GM12878 (cell line): ENCODE measurements around the gene CELF2. TPM values are rescaled to one million over a fixed set of nuclear protein-coding genes. Genes with fewer than 3 reads are reported as not detected.

Source experiments
- ATAC-seq: fragments of 200-7000 bp; cut with Tn5 transposase; 3 replicates; pipeline ENCODE4 v1.9.1; 2020; ENCODE audit warnings: mild to moderate bottlenecking, moderate library complexity
- BruUV-seq: library from RNA; stranded (reverse); fragments of 400-500 nt; replicated peaks from 2 replicates; lab custom pipeline; 2021; lab: Mats Ljungman, UMichigan
- CTCF ChIA-PET: fragments of 300-600 bp; sonication (Branson Sonifier 250); formaldehyde crosslinking; extraction: SDS; loops from one replicate; lab custom pipeline; 2021; ENCODE audit warnings: inconsistent platforms; lab: Yijun Ruan, JAX
- POLR2A ChIA-PET: fragments of 350-600 bp; formaldehyde crosslinking; extraction: SDS; loops from one replicate; lab custom pipeline; 2021; ENCODE audit warnings: inconsistent platforms; lab: Charles Lee
- RAD21 ChIA-PET: fragments of 300-600 bp; sonication (Branson Sonifier 250); formaldehyde crosslinking; loops from one replicate; lab custom pipeline; 2023; ENCODE audit warnings: antibody characterized with exemption; ENCODE audit not compliant: unreplicated experiment; lab: Charles Lee
- SMC1A ChIA-PET: fragments of 300-600 bp; sonication (Branson Sonifier 250); formaldehyde crosslinking; loops from one replicate; lab custom pipeline; 2023; ENCODE audit not compliant: unreplicated experiment, uncharacterized antibody; lab: Charles Lee
- DNase-seq: peaks from one replicate; pipeline ENCODE4 v3.0.0-alpha.2; 2011; ENCODE audit warnings: low read depth, low spot score
- FAIRE-seq: peaks from 3 replicates; lab custom pipeline; 2011; peaks lifted over from hg19 to GRCh38; lab: Jason Lieb, UNC
- H2AFZ ChIP-seq: 2 replicates; pipeline ENCODE4 v1.6.0; 2011; ENCODE audit warnings: low read depth, low read length, control low read depth; ENCODE audit not compliant: control insufficient read depth
- H3K27ac ChIP-seq: 2 replicates; pipeline ENCODE4 v1.5.1; 2011; ENCODE audit warnings: control low read depth; ENCODE audit not compliant: control insufficient read depth, insufficient read depth
- H3K27me3 ChIP-seq, 2 experiments: replicated peaks in 1 of 2; 2 replicates each; pipeline versions ENCODE4 v1.6.0 to v1.6.1; 2011; ENCODE audit warnings: low read length in 1 of 2; ENCODE audit not compliant: control insufficient read depth in 2 of 2, insufficient read depth in 2 of 2
- H3K36me3 ChIP-seq, 2 experiments: 2 replicates each; pipeline ENCODE4 v1.5.1; 2011; ENCODE audit warnings: low read length in 1 of 2; ENCODE audit not compliant: control insufficient read depth in 2 of 2, insufficient read depth in 2 of 2
- H3K4me1 ChIP-seq: 2 replicates; pipeline ENCODE4 v1.6.1; 2011; ENCODE audit warnings: mild to moderate bottlenecking, low read length, moderate library complexity, mixed read lengths; ENCODE audit not compliant: control insufficient read depth, insufficient read depth
- H3K4me2 ChIP-seq: 2 replicates; pipeline ENCODE4 v1.6.0; 2011; ENCODE audit warnings: control low read depth; ENCODE audit not compliant: control insufficient read depth, insufficient read depth
- H3K4me3 ChIP-seq: fragments of 200-600 bp; sonication (generic); 2 replicates; pipeline ENCODE4 v1.5.1; 2016
- H3K79me2 ChIP-seq: 2 replicates; pipeline ENCODE4 v1.6.0; 2011; ENCODE audit warnings: low read length; ENCODE audit not compliant: control insufficient read depth, insufficient read depth
- H3K9ac ChIP-seq: 2 replicates; pipeline ENCODE4 v1.8.0; 2011; ENCODE audit warnings: low read length, control low read depth, mixed read lengths; ENCODE audit not compliant: control insufficient read depth, insufficient read depth
- H3K9me3 ChIP-seq: replicated peaks from 3 replicates; pipeline ENCODE4 v1.5.1; 2011; ENCODE audit warnings: mild to moderate bottlenecking, low read length; ENCODE audit not compliant: control insufficient read depth, insufficient read depth
- H4K20me1 ChIP-seq: 2 replicates; pipeline ENCODE4 v1.6.0; 2011; ENCODE audit not compliant: control insufficient read depth, insufficient read depth
- ASH2L ChIP-seq: fragments of 300-600, 200-600 bp; sonication (generic); IDR thresholded peaks from 2 replicates; pipeline ENCODE4 v1.6.1; 2017; ENCODE audit warnings: low read depth, mild to moderate bottlenecking, borderline replicate concordance
- CHD1 ChIP-seq: IDR thresholded peaks from 2 replicates; pipeline ENCODE4 v1.6.1; 2012; ENCODE audit warnings: low read depth, low read length, improper control_type of control experiment
- ETV6 ChIP-seq, 2 experiments: fragments of 450-650 bp in 1 of 2; IDR thresholded peaks in 1 of 2; conservative IDR thresholded peaks in 1 of 2; 2 replicates each; pipeline ENCODE4 v1.6.1; 2014; ENCODE audit warnings: antibody characterized with exemption in 1 of 2, borderline replicate concordance in 1 of 2, low read depth in 1 of 2, mild to moderate bottlenecking in 1 of 2, moderate library complexity in 1 of 2
- FOXM1 ChIP-seq: IDR thresholded peaks from 2 replicates; pipeline ENCODE4 v1.6.1; 2012; ENCODE audit warnings: low read depth, mild to moderate bottlenecking, inconsistent platforms, low read length, moderate library complexity
- GATAD2B ChIP-seq: fragments of 450-650 bp; conservative IDR thresholded peaks from 2 replicates; pipeline ENCODE4 v1.6.1; 2017; ENCODE audit warnings: low read depth, mild to moderate bottlenecking, moderate library complexity
- HCFC1 ChIP-seq: fragments of 150-350 bp; IDR thresholded peaks from 2 replicates; pipeline ENCODE4 v1.6.1; 2014; ENCODE audit warnings: low read length
- JUND ChIP-seq: IDR thresholded peaks from 2 replicates; pipeline ENCODE4 v1.6.1; 2012; ENCODE audit warnings: low read depth, mild to moderate bottlenecking, low read length, improper control_type of control experiment, moderate library complexity
- KLF5 ChIP-seq: fragments of 450-650 bp; IDR thresholded peaks from 2 replicates; pipeline ENCODE4 v1.6.1; 2014; ENCODE audit warnings: mild to moderate bottlenecking; ENCODE audit not compliant: partially characterized antibody
- PBX3 ChIP-seq: IDR thresholded peaks from 2 replicates; pipeline ENCODE4 v1.6.1; 2011; ENCODE audit warnings: mild to moderate bottlenecking, low read depth, low read length, moderate library complexity; ENCODE audit not compliant: insufficient replicate concordance
- RFX5 ChIP-seq: IDR thresholded peaks from 2 replicates; pipeline ENCODE4 v1.6.1; 2011; ENCODE audit warnings: low read depth, low read length, improper control_type of control experiment
- RUNX3 ChIP-seq: IDR thresholded peaks from 2 replicates; pipeline ENCODE4 v1.6.1; 2012; ENCODE audit warnings: low read length, inconsistent platforms
- STAT3 ChIP-seq: IDR thresholded peaks from 2 replicates; pipeline ENCODE4 v1.6.1; 2011; ENCODE audit warnings: low read depth, low read length, improper control_type of control experiment
- TAF1 ChIP-seq: IDR thresholded peaks from 2 replicates; pipeline ENCODE4 v1.6.1; 2011; ENCODE audit warnings: mild to moderate bottlenecking, low read depth, low read length, borderline replicate concordance
- TBL1XR1 ChIP-seq: IDR thresholded peaks from 2 replicates; pipeline ENCODE4 v1.6.1; 2012; ENCODE audit warnings: low read depth, low read length, improper control_type of control experiment
- USF1 ChIP-seq: IDR thresholded peaks from 2 replicates; pipeline ENCODE4 v1.6.1; 2011; ENCODE audit warnings: borderline replicate concordance, low read depth, mild to moderate bottlenecking, moderate library complexity, mixed read lengths, low read length; ENCODE audit not compliant: insufficient read depth; ENCODE audit errors: extremely low read length
- ZNF274 ChIP-seq: IDR thresholded peaks from one replicate; pipeline ENCODE4 v1.8.0; 2011; ENCODE audit not compliant: insufficient read length, insufficient read depth
- ZSCAN29 ChIP-seq: fragments of 450-650 bp; IDR thresholded peaks from 2 replicates; pipeline ENCODE4 v1.6.1; 2017; ENCODE audit warnings: mild to moderate bottlenecking, moderate library complexity
- WGBS: methylation state at CpG from one replicate; pipeline ENCODE4 v1.1.6; 2016; ENCODE audit warnings: low lambda C conversion rate; ENCODE audit not compliant: insufficient replicate concordance, insufficient coverage; ENCODE audit errors: missing lambda C conversion rate; 5-methylcytosine and 5-hydroxymethylcytosine counted together
- in situ Hi-C: fragments of 300-500 bp; cut with MboI; formaldehyde crosslinking; loops from 9 replicates; pipeline ENCODE4 v1.14.3; 2018; ENCODE audit warnings: mixed read lengths
- intact Hi-C: fragments of 100-400 bp; cut with micrococcal nuclease; formaldehyde crosslinking; loops from one replicate; pipeline ENCODE4 v1.14.2; 2022; ENCODE audit not compliant: unreplicated experiment
- polyA plus RNA-seq, 11 experiments: library from polyadenylated mRNA; depleted of rRNA in 4 of 11; unstranded in 6 of 11; stranded (reverse) in 5 of 11; fragments of >200 nt; fragmentation: Nextera tagmentation in 4 of 11; fragmentation: Illumina TruSeq in 1 of 11; extraction: Ambion mirVana in 4 of 11; extraction: Trizol in 1 of 11; gene quantifications; 1 replicate in 1 of 11; 2 replicates in 10 of 11; pipeline versions ENCODE4 v1.2.1 to v1.2.3, GENCODE V29; 2011 to 2016; ENCODE audit warnings: inconsistent platforms in 2 of 11, missing spikeins in 2 of 11, low read depth in 1 of 11
- total RNA-seq, 4 experiments: library from RNA; depleted of rRNA in 3 of 4; stranded (reverse); fragments of >200 nt in 3 of 4; fragmentation: Illumina TruSeq in 1 of 4; extraction: Trizol in 1 of 4; gene quantifications; 2 replicates each; pipeline versions ENCODE4 v1.2.1 to v1.2.3, GENCODE V29; 2013 to 2021

The CELF2 gene
- total and polyA plus RNA-seq, 10 of the 15 experiments (the other 5 are each of a cell fraction or from before 2014, with no cell fraction given): 20.8 to 129 (median 86.3) TPM

DNA sequence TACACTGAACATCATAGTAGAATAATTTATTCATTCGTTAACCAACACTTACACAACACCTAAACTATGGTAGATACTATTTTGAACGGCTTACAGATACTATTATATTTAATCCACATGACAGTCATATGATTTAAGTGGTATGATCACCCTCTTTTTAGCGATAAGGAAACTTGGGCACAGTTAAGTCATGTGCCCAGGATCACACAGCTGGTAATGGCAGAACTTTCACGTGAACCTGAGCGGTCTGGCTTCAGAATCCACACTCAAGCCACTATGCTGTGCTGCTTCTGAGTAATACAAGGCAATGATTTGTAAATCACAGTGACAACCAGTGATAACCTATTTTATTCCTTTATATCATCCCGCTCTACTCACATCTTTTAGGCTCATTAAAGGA, 99.1 kb downstream of the CELF2 start:
- TF ChIP-seq PBX3 (peak; percentile 27), USF1 (no peak)
- H3K4me2 ChIP-seq: no peak overlapping the region
- in situ Hi-C loops (loop anchor here (5.0 to 25.0 kb wide), 2 partner anchors 155 to 345 kb away; no protein-coding TSS in a partner anchor), intact Hi-C loops (no loop called here)
- no peak overlapping the region for H2AFZ ChIP-seq
- H3K79me2 ChIP-seq: no peaks in the 10 kb centered on the region; the same call in 1 of the 2 replicates
- SMC1A ChIA-PET: interaction anchor here (0.6 to 1.1 kb wide), 2 partner anchors 78 to 151 kb away, joined by 3 read pairs; no protein-coding TSS in a partner anchor
- H3K27ac ChIP-seq: no peak overlapping the region
- H4K20me1 ChIP-seq: no peaks in the 10 kb centered on the region
- DNase-seq (no peak), ATAC-seq (no peak), FAIRE-seq (no peak)
- H3K9me3 ChIP-seq: no peaks in the 10 kb centered on the region; the same call in 2 of the 3 replicates
- H3K27me3 ChIP-seq: no peaks in the 10 kb centered on the region
- H3K4me3 ChIP-seq: no peak overlapping the region
- RAD21 ChIA-PET: no interaction called here
- no peak overlapping the region for H3K9ac ChIP-seq
- no peaks in the 10 kb centered on the region for H3K4me1 ChIP-seq
- POLR2A ChIA-PET: no interaction called here
- CTCF ChIA-PET: no interaction called here
- H3K36me3 ChIP-seq: no peaks in the 10 kb centered on the region
- no TSS peak for BruUV-seq
- WGBS: 67% methylated on average over 6 of the region's 6 CpGs

GRCh38 chr10:11118686-11119085, 101.0 kb downstream of the CELF2 start:
- ChIA-PET SMC1A (interaction anchor here (0.6 to 1.4 kb wide), 5 partner anchors 16 to 151 kb away, joined by 3 to 4 read pairs (median 4); no protein-coding TSS in a partner anchor), RAD21 (no interaction called here), CTCF (interaction anchor here (1.4 kb wide), 1 partner anchor 152 kb away, joined by 3 read pairs; no protein-coding TSS in a partner anchor), POLR2A (no interaction called here)
- no peak for FAIRE-seq
- Histone ChIP-seq H2AFZ (no peak overlapping the region), H3K9ac (no peak overlapping the region), H3K36me3 (no peaks in the 10 kb centered on the region), H3K27ac (no peak overlapping the region), H3K79me2 (no peaks in the 10 kb centered on the region; the same call in 1 of the 2 replicates), H3K27me3 (no peaks in the 10 kb centered on the region), H4K20me1 (no peaks in the 10 kb centered on the region), H3K4me1 (no peaks in the 10 kb centered on the region), H3K4me3 (no peak overlapping the region), H3K4me2 (no peak overlapping the region), H3K9me3 (peaks cover 4% of the 10 kb centered on the region; the same call in 2 of the 3 replicates)
- no TSS peak for BruUV-seq
- no peak for DNase-seq
- intact Hi-C loops: no loop called here
- no peak for ATAC-seq
- WGBS: 71% methylated on average over 4 of the region's 4 CpGs
- in situ Hi-C loops: loop anchor here (5.0 to 25.0 kb wide), 2 partner anchors 154 to 344 kb away; no protein-coding TSS in a partner anchor
- TF ChIP-seq GATAD2B: no peak
- TF ChIP-seq TAF1: no peak
- no peak for TF ChIP-seq ZSCAN29
- no peak for TF ChIP-seq STAT3
- no peak for TF ChIP-seq RUNX3
- TF ChIP-seq KLF5: no peak
- TF ChIP-seq TBL1XR1: no peak
- no peak for TF ChIP-seq ASH2L
- TF ChIP-seq FOXM1: no peak
- TF ChIP-seq RFX5: no peak
- no peak for TF ChIP-seq ZNF274
- TF ChIP-seq ETV6 (conservative IDR thresholded peaks at IDR 0.05 in 1 of 2, IDR thresholded peaks at IDR 0.05 in 1 of 2; ENCODE audit: borderline replicate concordance in 1 of 2, low read depth in 1 of 2): no peak
- no peak for TF ChIP-seq CHD1
- TF ChIP-seq HCFC1: no peak
- TF ChIP-seq JUND: no peak
